VCaP (cell line): Measurements from ENCODE around the gene AGT.

Source experiments
- H3K27ac ChIP-seq: fragments of 450-650 bp; 2 replicates; pipeline ENCODE4 v1.5.1; 2017
- TF ChIP-seq, protein P1 (sequence below): fragments of 450-650 bp; conservative IDR thresholded peaks from 2 replicates; pipeline ENCODE4 v1.5.1; 2017; ENCODE audit warnings: mild to moderate bottlenecking, moderate library complexity

AGT gene

DNA sequence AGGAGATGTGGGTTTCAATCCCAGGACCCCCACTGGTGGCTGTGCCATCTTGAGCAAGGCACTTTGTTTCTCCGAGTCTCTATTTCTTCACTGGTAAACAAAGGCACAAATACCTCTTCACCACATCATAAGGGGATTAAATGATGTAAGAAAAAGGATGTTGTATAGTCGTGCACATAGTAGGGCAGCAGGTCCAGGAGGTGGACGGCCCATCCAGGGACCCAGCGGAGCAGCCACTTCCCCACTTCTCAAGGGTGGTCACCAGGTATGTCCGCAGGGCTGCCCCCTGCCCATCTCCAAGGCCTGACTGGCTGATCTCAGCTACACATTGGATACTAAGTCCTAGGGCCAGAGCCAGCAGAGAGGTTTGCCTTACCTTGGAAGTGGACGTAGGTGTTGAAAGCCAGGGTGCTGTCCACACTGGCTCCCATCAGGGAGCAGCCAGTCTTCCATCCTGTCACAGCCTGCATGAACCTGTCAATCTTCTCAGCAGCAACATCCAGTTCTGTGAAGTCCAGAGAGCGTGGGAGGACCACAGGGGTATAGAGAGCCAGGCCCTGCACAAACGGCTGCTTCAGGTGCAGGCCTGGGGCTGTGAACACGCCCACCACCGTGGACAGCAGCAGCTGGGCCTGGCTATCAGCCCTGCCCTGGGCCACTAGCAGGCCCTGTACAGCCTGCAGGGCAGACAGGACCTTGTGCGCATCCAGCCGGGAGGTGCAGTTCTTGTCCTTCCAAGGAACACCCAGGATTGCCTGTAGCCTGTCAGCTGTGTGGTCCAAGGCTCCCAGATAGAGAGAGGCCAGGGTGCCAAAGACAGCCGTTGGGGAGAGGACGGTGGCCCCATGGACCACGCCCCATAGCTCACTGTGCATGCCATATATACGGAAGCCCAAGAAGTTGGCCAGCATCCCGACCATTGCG is 4.0 kb downstream of the AGT start:
- no peak overlapping the region for H3K27ac ChIP-seq
- TF ChIP-seq, protein P1, sequence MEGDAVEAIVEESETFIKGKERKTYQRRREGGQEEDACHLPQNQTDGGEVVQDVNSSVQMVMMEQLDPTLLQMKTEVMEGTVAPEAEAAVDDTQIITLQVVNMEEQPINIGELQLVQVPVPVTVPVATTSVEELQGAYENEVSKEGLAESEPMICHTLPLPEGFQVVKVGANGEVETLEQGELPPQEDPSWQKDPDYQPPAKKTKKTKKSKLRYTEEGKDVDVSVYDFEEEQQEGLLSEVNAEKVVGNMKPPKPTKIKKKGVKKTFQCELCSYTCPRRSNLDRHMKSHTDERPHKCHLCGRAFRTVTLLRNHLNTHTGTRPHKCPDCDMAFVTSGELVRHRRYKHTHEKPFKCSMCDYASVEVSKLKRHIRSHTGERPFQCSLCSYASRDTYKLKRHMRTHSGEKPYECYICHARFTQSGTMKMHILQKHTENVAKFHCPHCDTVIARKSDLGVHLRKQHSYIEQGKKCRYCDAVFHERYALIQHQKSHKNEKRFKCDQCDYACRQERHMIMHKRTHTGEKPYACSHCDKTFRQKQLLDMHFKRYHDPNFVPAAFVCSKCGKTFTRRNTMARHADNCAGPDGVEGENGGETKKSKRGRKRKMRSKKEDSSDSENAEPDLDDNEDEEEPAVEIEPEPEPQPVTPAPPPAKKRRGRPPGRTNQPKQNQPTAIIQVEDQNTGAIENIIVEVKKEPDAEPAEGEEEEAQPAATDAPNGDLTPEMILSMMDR = no peak

DNA sequence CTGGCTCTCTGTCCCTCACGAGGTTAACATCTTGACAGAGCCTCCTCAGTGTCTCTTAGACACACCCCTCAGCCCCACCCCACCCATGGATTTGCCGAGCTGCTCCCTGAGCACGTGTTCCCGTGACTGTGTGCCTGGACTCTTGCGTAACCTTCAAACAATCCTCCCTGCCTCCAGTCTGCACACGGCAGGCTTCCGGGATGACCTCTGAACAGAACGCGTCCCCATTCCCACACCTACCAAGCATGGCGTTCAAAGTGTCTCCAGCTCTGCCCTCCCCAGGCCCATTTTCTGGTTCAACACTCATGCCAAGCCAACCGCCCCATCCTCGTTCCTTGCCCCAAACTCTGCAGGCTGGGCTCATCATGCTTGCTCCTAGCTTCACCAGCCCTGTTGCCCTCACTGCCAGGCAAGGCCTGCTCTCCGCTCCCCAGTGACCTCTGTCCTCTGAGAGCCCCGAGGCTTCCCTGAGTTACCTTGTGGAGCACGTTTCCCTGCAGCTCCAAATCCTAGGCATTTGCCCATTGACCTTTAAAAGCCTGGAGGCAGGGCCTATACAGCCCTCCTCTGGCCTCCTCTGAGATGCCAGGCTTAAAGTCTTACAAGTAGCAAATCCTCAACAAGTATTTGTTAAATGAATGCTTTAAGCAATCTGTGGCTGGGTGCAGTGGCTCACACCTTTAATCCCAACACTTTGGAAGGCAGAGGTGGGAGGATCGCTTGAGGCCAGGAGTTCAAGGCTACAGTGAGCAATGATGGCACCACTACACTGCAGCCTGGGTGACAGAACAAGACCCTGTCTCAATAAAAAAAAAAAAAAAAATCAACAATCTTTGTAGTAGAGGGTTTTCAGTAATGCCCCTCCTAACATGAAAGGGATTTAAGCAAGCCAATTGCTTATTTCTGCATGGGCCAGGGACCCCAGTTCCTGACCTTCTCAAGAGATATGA is 5.0 kb downstream of the AGT start:
- TF ChIP-seq, protein P1 = no peak
- no peak overlapping the region for H3K27ac ChIP-seq

DNA sequence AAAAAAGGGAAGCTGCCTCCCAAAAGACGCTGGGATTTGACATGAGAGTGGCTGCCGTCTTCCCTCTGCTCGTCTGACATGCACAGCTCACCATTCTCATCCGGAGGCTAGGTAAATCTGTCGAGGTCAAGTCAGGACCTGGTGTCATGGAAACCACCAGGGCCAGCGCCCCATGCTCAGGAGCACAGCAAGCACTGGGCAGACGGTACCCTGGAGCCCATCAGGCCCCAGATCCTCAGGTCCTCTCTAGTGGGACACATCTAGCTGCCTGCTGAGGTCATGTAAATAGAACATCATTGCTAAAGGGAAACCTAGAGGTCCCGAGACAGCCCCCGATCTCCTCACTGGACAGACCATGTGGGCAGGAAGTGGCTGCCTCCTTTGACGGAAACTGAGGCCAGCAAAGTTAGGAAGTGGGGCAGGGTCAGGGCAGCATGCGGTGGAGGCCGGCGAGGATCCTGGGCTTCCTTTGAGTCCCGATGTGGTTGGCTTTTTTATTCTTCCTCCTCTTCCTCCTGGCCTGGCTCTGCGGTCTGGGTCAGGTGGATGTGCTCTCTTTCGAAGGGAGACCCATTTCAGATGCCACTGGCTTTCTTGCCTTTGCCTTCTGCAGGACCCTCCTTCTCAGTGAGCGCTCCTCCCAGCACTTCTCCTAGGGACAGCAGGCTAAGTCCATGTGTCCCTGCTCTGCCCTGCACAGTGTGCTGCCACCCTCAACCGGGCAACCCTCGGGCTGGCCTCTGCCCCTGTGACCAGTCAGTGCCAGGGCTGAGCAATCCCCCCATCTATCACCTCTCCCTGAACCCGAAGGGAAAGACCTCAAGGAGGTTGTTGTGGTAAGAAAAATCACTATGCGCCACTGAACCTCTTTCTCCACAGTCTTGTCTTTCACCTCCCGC is 5.9 kb downstream of the AGT start:
- H3K27ac ChIP-seq = no peak overlapping the region
- TF ChIP-seq, protein P1 = no peak

- TF ChIP-seq, protein P1 = no peak
- no peak overlapping the region for H3K27ac ChIP-seq
These were observed 6.8 kb downstream of the AGT start for GRCh38 chr1:230706887-230707731.

GRCh38 chr1:230706020-230706699 is 7.8 kb downstream of the AGT start:
- no peak overlapping the region for H3K27ac ChIP-seq
- TF ChIP-seq, protein P1 = no peak
